GM21576 (cell line): ENCODE data around the gene IBTK.
"Not testable (repeated sequence)": the region's sequence is repeated elsewhere in the genome, so short reads cannot be mapped to it uniquely, and the experiment has no call there.

Source experiments
- ATAC-seq: cut with Tn5 transposase; IDR thresholded peaks from one replicate; pipeline ENCODE4 v1.9.1; 2021; ENCODE audit warnings: mild to moderate bottlenecking, moderate library complexity; ENCODE audit not compliant: unreplicated experiment

The IBTK gene

DNA sequence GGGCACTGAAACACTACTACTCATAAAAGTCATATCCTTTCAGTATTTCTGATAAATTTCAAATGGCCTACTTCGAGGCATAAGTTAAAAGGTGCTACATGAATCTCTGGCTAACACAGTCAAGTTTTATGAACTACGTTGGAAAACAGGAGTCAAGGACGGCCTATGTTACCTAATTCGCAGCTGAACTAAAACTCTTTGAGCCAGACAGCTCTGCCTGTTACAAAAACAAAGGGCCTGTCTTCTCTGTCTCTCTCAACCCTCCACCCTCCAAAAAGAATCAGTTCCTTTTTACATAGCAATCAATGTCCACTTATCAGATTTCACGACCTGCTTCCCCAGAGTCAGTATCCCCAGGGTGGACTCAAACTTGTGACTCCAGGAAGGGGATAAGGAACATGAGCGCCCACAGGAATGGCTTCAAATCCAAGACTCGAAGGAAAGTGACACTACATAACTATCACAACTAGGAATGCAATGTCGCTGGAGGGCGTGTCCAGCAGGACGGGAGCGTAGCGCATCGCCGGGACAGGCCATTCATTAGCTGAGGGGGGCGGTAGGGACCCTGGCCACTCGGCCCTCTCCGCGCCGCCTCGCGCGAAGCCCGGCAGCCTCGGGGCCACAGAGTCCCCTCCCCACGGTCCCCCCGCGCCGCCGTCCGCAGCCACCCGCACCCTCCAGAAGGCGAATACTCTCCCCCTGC lies 591 bp downstream of the IBTK start:
- ATAC-seq, result peak; percentile 45

GRCh38 chr6:82246370-82246769 lies 1.2 kb downstream of the IBTK start:
- ATAC-seq, result no peak

GRCh38 chr6:82245376-82245775 lies 2.2 kb downstream of the IBTK start:
- no peak for ATAC-seq

- ATAC-seq, result no peak
Observed at GRCh38 chr6:82243884-82244283, 3.7 kb downstream of the IBTK start.

DNA sequence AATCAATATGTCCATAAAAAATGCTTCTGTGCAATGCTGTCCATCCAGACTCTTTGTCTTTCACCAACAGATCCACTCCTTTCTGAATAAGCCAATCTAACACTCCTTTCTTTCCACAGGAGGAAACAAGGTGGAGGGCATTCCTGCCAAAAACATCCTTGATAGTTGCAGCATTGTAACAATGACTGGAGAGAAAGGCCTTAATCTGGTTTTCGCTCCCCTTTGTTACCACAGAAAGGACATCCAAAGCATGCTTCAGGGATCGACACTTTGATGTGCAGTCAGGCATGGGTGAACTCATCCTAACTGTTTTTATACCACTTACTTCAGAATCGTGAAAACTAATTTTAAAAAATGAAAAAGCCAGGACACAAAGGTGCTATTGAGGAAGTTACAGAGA lies 7.4 kb downstream of the IBTK start:
- no peak for ATAC-seq

GRCh38 chr6:82239597-82239996 lies 7.9 kb downstream of the IBTK start:
- no peak for ATAC-seq

GRCh38 chr6:82237013-82237412 lies 10.5 kb downstream of the IBTK start:
- no peak for ATAC-seq

GRCh38 chr6:82227770-82228169 lies 19.8 kb downstream of the IBTK start:
- peak; percentile 99 for ATAC-seq

DNA sequence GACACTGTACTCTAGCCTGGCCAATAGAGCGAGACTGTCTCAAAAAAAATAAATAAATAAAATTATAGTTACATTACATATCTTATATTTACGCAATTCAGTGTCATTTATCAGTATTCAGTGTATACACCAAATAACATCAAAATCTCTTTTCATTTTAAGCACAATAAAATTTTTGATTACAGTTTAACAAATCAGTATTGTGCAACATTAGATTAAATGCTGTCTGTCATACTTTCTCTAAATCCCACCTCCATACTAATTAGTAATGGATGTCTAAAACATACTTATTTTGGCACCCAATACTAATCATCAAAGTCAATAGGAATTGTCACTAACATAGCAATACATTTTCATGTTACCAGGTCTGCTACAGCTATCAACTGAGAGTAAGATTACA lies 27.4 kb downstream of the IBTK start:
- no peak for ATAC-seq

- peak; percentile 94 for ATAC-seq
Observed at GRCh38 chr6:82217018-82217586, 30.4 kb downstream of the IBTK start.

GRCh38 chr6:82216549-82216948 lies 31.0 kb downstream of the IBTK start:
- peak; percentile 2 for ATAC-seq

DNA sequence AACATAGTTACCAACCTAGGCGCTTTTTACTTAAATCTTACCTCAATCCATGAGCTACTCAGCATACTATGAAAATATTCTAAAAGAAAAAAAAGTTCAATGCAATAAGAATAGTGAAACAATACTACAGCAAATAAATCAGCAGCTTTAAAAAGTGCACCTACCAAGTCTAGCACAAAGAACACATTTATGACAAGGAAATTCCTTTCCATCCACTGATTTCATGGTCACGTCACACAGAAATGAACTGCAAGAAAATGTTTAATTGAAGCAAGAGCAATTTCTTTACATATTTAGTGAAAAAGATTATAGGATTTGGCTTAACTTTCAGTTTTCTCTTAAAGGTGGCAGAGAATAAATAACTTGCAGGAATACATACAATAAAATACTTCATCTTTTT lies 36.2 kb downstream of the IBTK start:
- no peak for ATAC-seq

- no peak for ATAC-seq
Observed at GRCh38 chr6:82208913-82209312, 38.6 kb downstream of the IBTK start.

- ATAC-seq, result no peak
Observed at GRCh38 chr6:82205930-82206392, 41.6 kb downstream of the IBTK start.

- ATAC-seq, result no peak
Observed at GRCh38 chr6:82204020-82204419, 43.5 kb downstream of the IBTK start.

DNA sequence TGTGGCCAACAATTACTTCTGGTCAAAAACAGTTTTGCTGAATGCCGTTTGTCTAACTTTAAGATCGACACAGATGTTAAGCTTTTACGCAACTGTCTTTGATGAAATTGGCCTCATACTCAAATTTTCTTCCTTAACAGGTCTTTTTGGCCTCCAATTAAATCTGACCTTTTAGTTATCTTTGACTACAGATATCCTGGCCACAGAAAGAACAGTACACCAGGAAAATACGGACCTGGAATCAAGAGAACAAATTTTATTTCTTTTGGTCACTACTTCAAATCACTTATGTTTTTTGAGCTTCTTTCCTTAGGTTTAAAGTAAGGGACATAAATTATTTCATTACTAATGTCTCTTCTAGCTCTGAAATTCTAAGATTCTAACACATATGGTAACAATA lies 49.8 kb downstream of the IBTK start:
- ATAC-seq, result no peak

- not testable (repeated sequence) for ATAC-seq
Observed at GRCh38 chr6:82197245-82197644, 50.3 kb downstream of the IBTK start.

- no peak for ATAC-seq
Observed at GRCh38 chr6:82196161-82196560, 51.4 kb downstream of the IBTK start.

GRCh38 chr6:82195619-82196018 lies 51.9 kb downstream of the IBTK start:
- no peak for ATAC-seq

GRCh38 chr6:82185948-82186535 lies 61.5 kb downstream of the IBTK start:
- ATAC-seq, result no peak

GRCh38 chr6:82183642-82184282 lies 63.8 kb downstream of the IBTK start:
- no peak for ATAC-seq

DNA sequence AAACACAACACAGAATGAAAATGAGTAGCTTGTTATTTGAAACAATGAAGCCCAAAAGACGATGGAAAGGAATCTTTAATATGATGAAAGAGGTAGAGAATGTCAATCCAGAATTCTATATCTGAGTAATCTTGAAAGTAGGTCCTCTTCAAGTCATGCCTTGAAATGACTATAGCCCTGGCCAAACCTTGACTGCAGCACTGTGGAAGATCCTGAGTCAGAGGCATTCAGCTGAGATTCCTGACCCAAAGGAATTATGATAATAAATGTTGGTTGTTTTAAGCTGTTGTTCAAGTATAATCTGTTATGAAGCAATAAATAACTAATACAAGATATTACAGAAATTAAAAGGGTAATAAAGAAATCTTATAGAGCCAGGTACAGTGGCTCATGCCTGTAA lies 64.8 kb downstream of the IBTK start:
- no peak for ATAC-seq
